Right cardiac atrium (tissue), 5 donors: Measurements from ENCODE around the gene CYP2A13. TPM values are rescaled to one million over a fixed set of nuclear protein-coding genes. Genes with fewer than 3 reads are reported as not detected.
"Not testable (repeated sequence)": the region's sequence is repeated elsewhere in the genome, so short reads cannot be mapped to it uniquely, and the experiment has no call there.

ENCODE experiments used
- ATAC-seq, 2 donors: fragments of 200-7000 bp; cut with Tn5 transposase; one replicate each; pipeline versions ENCODE4 v1.8.0 to v1.9.1; 2020; ENCODE audit warnings: moderate library complexity in 2 of 2, mild to moderate bottlenecking in 1 of 2
- DNase-seq, 3 donors: peaks; one replicate each; pipeline ENCODE4 v3.0.0-alpha.2; 2020
- H3K27ac ChIP-seq: one replicate; pipeline ENCODE4 v1.5.1; 2013; ENCODE audit warnings: mild to moderate bottlenecking, low read length, control low read depth, moderate library complexity
- H3K27me3 ChIP-seq: one replicate; pipeline ENCODE4 v1.6.1; 2013; ENCODE audit not compliant: control insufficient read depth, insufficient read depth
- H3K4me1 ChIP-seq: one replicate; pipeline ENCODE4 v1.6.1; 2013; ENCODE audit warnings: low read length; ENCODE audit not compliant: control insufficient read depth, insufficient read depth
- H3K4me3 ChIP-seq: one replicate; pipeline ENCODE4 v1.5.1; 2013; ENCODE audit warnings: low read length, control low read depth
- H3K9me3 ChIP-seq: one replicate; pipeline ENCODE4 v1.6.1; 2013; ENCODE audit warnings: low read length; ENCODE audit not compliant: control insufficient read depth
- WGBS: extraction: QIAGEN DNeasy Blood & Tissue Kit; methylation state at CpG from one replicate; pipeline ENCODE4 v1.1.7; 2013; 5-methylcytosine and 5-hydroxymethylcytosine counted together
- intact Hi-C, 4 donors: fragments of 100-400 bp; cut with DNase I; formaldehyde crosslinking; loops; one replicate each; pipeline versions ENCODE4 v1.11.0 to v1.14.0; 2022 to 2023
- long read RNA-seq, 4 donors: library from polyadenylated mRNA; unstranded; transcript quantifications; one replicate each; pipeline ENCODE4 v2.0.0, GENCODE V29; 2020 to 2021
- polyA plus RNA-seq: library from polyadenylated mRNA; stranded (reverse); fragments of 200-250 nt; gene quantifications from one replicate; pipeline ENCODE4 v1.2.3, GENCODE V29; 2013
- total RNA-seq, 4 donors: library from RNA; stranded (reverse); fragmentation: NEBNext Ultra II Directional; extraction: Animal tissue kit (Norgen Biotek cat#: 25700); gene quantifications; one replicate each; pipeline ENCODE4 v1.2.1, GENCODE V29; 2021
- donor health status: healthy with polysubstance abuse.
- donor health status: DM: no; HTN: yes; CAD: no.
- donor health status: DM: no; HTN: no; CAD: no.
- donor health status: DM: no; HTN: yes; CAD: no; lungs with severe emphysema.
- donor health status: DM: yes; HTN: yes; CAD: no.

CYP2A13 gene
- total RNA-seq (not detected), polyA plus RNA-seq (not detected)
- long read RNA-seq, donor 1, result 0 reads
- long read RNA-seq, donor 2, result 0 reads
- long read RNA-seq, donor 3, result 0 reads
- long read RNA-seq, donor 4, result 0 reads

- Histone ChIP-seq H3K4me3 (no peak within 1 kb of the TSS), H3K27ac (no peak within 1 kb of the TSS), H3K9me3 (no peaks in the 10 kb centered on the region), H3K4me1 (no peaks in the 10 kb centered on the region), H3K27me3 (no peaks in the 10 kb centered on the region)
- WGBS, result 64% methylated on average over 2 of the region's 2 CpGs
- ATAC-seq (no peak), DNase-seq (no peak)
- intact Hi-C loops, result no loop called here
Measured at GRCh38 chr19:41088151-41088550, at the start of gene CYP2A13. TSS of gene CYP2A13 (plus strand) at chr19:41088451. CDS start at chr19:41088472, 21 bp downstream.

GRCh38 chr19:41039806-41040205 lies 48.4 kb upstream of the CYP2A13 start:
- no peak overlapping the region for H3K27ac ChIP-seq
- H3K4me1 ChIP-seq, result no peaks in the 10 kb centered on the region
- no peak overlapping the region for H3K4me3 ChIP-seq
- 86% methylated on average over 1 of the region's 1 CpG for WGBS
- DNase-seq (no peak), ATAC-seq (no peak)
- no peaks in the 10 kb centered on the region for H3K9me3 ChIP-seq
- H3K27me3 ChIP-seq, result no peaks in the 10 kb centered on the region
- intact Hi-C loops, result no loop called here

- H3K4me1 ChIP-seq, H3K27ac ChIP-seq, ATAC-seq, H3K9me3 ChIP-seq, DNase-seq, intact Hi-C loops, H3K27me3 ChIP-seq, H3K4me3 ChIP-seq: not testable (repeated sequence)
- 72% methylated on average over 1 of the region's 1 CpG for WGBS
Measured at GRCh38 chr19:41045095-41045494, 43.2 kb upstream of the CYP2A13 start.

GRCh38 chr19:41050426-41050825 lies 37.8 kb upstream of the CYP2A13 start:
- no peaks in the 10 kb centered on the region for H3K4me1 ChIP-seq
- H3K9me3 ChIP-seq, result no peaks in the 10 kb centered on the region
- intact Hi-C loops, result no loop called here
- no peaks in the 10 kb centered on the region for H3K27me3 ChIP-seq
- H3K27ac ChIP-seq, result no peak overlapping the region
- ATAC-seq (no peak), DNase-seq (no peak)
- WGBS, result 77% methylated on average over 13 of the region's 13 CpGs
- H3K4me3 ChIP-seq, result no peak overlapping the region

- H3K27me3 ChIP-seq, intact Hi-C loops: not testable (repeated sequence)
Measured at GRCh38 chr19:41052162-41052561, 36.1 kb upstream of the CYP2A13 start.

GRCh38 chr19:41053331-41053730 lies 34.9 kb upstream of the CYP2A13 start:
- H3K4me3 ChIP-seq, H3K9me3 ChIP-seq, intact Hi-C loops, ATAC-seq, H3K4me1 ChIP-seq, H3K27ac ChIP-seq, DNase-seq, H3K27me3 ChIP-seq: not testable (repeated sequence)
- 80% methylated on average over 10 of the region's 10 CpGs for WGBS

More at GRCh38 chr19:41052162-41052561, 36.1 kb upstream of the CYP2A13 start:
- 80% methylated on average over 7 of the region's 7 CpGs for WGBS
- H3K4me3 ChIP-seq, H3K4me1 ChIP-seq, DNase-seq, H3K9me3 ChIP-seq, H3K27ac ChIP-seq, ATAC-seq: not testable (repeated sequence)

GRCh38 chr19:41064974-41065569 lies 23.2 kb upstream of the CYP2A13 start:
- no peaks in the 10 kb centered on the region for H3K9me3 ChIP-seq
- no peak for DNase-seq
- H3K4me3 ChIP-seq, result no peak overlapping the region
- 60% methylated on average over 7 of the region's 7 CpGs for WGBS
- no peak overlapping the region for H3K27ac ChIP-seq
- H3K27me3 ChIP-seq, result no peaks in the 10 kb centered on the region
- no peaks in the 10 kb centered on the region for H3K4me1 ChIP-seq
- no peak for ATAC-seq
- intact Hi-C loops, result no loop called here

- Histone ChIP-seq H3K27ac (no peak overlapping the region), H3K4me1 (no peaks in the 10 kb centered on the region), H3K4me3 (no peak overlapping the region), H3K9me3 (no peaks in the 10 kb centered on the region), H3K27me3 (no peaks in the 10 kb centered on the region)
- DNase-seq (no peak), ATAC-seq (no peak)
- intact Hi-C loops, result no loop called here
- WGBS, result 85% methylated on average over 3 of the region's 3 CpGs
Measured at GRCh38 chr19:41076286-41076685, 12.0 kb upstream of the CYP2A13 start.

- Histone ChIP-seq H3K27me3 (no peaks in the 10 kb centered on the region), H3K4me3 (no peak overlapping the region), H3K27ac (no peak overlapping the region), H3K9me3 (no peaks in the 10 kb centered on the region), H3K4me1 (no peaks in the 10 kb centered on the region)
- 55% methylated on average over 2 of the region's 2 CpGs for WGBS
- no peak for DNase-seq
- intact Hi-C loops, result no loop called here
- no peak for ATAC-seq
Measured at GRCh38 chr19:41083516-41083915, 4.7 kb upstream of the CYP2A13 start.

- DNase-seq (no peak), ATAC-seq (no peak)
- 65% methylated on average over 1 of the region's 1 CpG for WGBS
- Histone ChIP-seq H3K4me1 (no peaks in the 10 kb centered on the region), H3K27me3 (no peaks in the 10 kb centered on the region), H3K27ac (no peak overlapping the region), H3K9me3 (no peaks in the 10 kb centered on the region), H3K4me3 (no peak overlapping the region)
- intact Hi-C loops, result no loop called here
Measured at GRCh38 chr19:41085748-41086415, 2.4 kb upstream of the CYP2A13 start.

- 1% methylated on average over 32 of the region's 32 CpGs for WGBS
- H3K27me3 ChIP-seq, result no peaks in the 10 kb centered on the region
- no peak for ATAC-seq
Measured at GRCh38 chr19:41089959-41090358, 1.7 kb downstream of the CYP2A13 start.

More at GRCh38 chr19:41089959-41090358, 1.7 kb downstream of the CYP2A13 start:
- intact Hi-C loops, result no loop called here
- H3K27ac ChIP-seq, result no peak overlapping the region
- DNase-seq, result no peak
- H3K4me3 ChIP-seq, result no peak overlapping the region
- H3K9me3 ChIP-seq, result no peaks in the 10 kb centered on the region
- H3K4me1 ChIP-seq, result no peaks in the 10 kb centered on the region
